Effector CD8-positive, alpha-beta T cell (primary cell): ENCODE measurements around the gene SMC1B.
"Not testable (repeated sequence)": the region's sequence is repeated elsewhere in the genome, so short reads cannot be mapped to it uniquely, and the experiment has no call there.

ENCODE experiments used
- DNase-seq: peaks from one replicate; lab custom pipeline; 2025; lab: John Stamatoyannopoulos, UW
- total RNA-seq, 4 experiments: gene quantifications; one replicate each; lab custom pipeline; 2026; lab: John Stamatoyannopoulos, UW

Gene SMC1B
- 0 reads per million in 4 experiments for total RNA-seq

GRCh38 chr22:45413368-45414211 lies at the start of gene SMC1B, which contains the start of gene RIBC2:
TSS of gene SMC1B (minus strand) at chr22:45413599. CDS start at chr22:45413567, 32 bp downstream.
TSS of gene RIBC2 (plus strand) at chr22:45413693. CDS start at chr22:45413887, 194 bp downstream.
- DNase-seq: peak; percentile 72

GRCh38 chr22:45462034-45462655 lies 48.7 kb upstream of the SMC1B start:
- no peak for DNase-seq

GRCh38 chr22:45460288-45461109 lies 47.1 kb upstream of the SMC1B start:
- no peak for DNase-seq

GRCh38 chr22:45459235-45459634 lies 45.8 kb upstream of the SMC1B start:
- no peak for DNase-seq

- DNase-seq: no peak
Measured at GRCh38 chr22:45458532-45458931, 45.1 kb upstream of the SMC1B start.

- DNase-seq: no peak
Measured at GRCh38 chr22:45456811-45457210, 43.4 kb upstream of the SMC1B start.

- no peak for DNase-seq
Measured at GRCh38 chr22:45455621-45456020, 42.2 kb upstream of the SMC1B start.

- no peak for DNase-seq
Measured at GRCh38 chr22:45455212-45455611, 41.8 kb upstream of the SMC1B start.

GRCh38 chr22:45454275-45454674 lies 40.9 kb upstream of the SMC1B start:
- DNase-seq: no peak

- DNase-seq: no peak
Measured at GRCh38 chr22:45453764-45454163, 40.4 kb upstream of the SMC1B start.

GRCh38 chr22:45452565-45453379 lies 39.4 kb upstream of the SMC1B start:
- no peak for DNase-seq

- no peak for DNase-seq
Measured at GRCh38 chr22:45451972-45452371, 38.6 kb upstream of the SMC1B start.

GRCh38 chr22:45450921-45451651 lies 37.7 kb upstream of the SMC1B start:
- no peak for DNase-seq

- DNase-seq: no peak
Measured at GRCh38 chr22:45450101-45450785, 36.8 kb upstream of the SMC1B start.

- DNase-seq: not testable (repeated sequence)
Measured at GRCh38 chr22:45449442-45449841, 36.0 kb upstream of the SMC1B start.

- no peak for DNase-seq
Measured at GRCh38 chr22:45448431-45448830, 35.0 kb upstream of the SMC1B start.

GRCh38 chr22:45447596-45447995 lies 34.2 kb upstream of the SMC1B start:
- DNase-seq: not testable (repeated sequence)

GRCh38 chr22:45446216-45446615 lies 32.8 kb upstream of the SMC1B start:
- no peak for DNase-seq

- no peak for DNase-seq
Measured at GRCh38 chr22:45445031-45445710, 31.8 kb upstream of the SMC1B start.
